GM12892 (cell line): ENCODE measurements around the gene DNAJC10.
"Not testable (repeated sequence)": the region's sequence is repeated elsewhere in the genome, so short reads cannot be mapped to it uniquely, and the experiment has no call there.

Experiments used
- POLR2A ChIP-seq: IDR thresholded peaks from 2 replicates; pipeline ENCODE4 v1.6.1; 2011; ENCODE audit warnings: low read depth, low read length, control low read depth
- POLR2AphosphoS5 ChIP-seq: IDR thresholded peaks from 2 replicates; pipeline ENCODE4 v1.6.1; 2011; ENCODE audit warnings: low read depth, low read length, control low read depth
- TAF1 ChIP-seq: IDR thresholded peaks from 2 replicates; pipeline ENCODE4 v1.6.1; 2011; ENCODE audit warnings: low read depth, mild to moderate bottlenecking, control low read depth, low read length, borderline replicate concordance

- TF ChIP-seq POLR2A, TAF1, POLR2AphosphoS5: not testable (repeated sequence)
Measured at GRCh38 chr2:182782686-182783085, 66.6 kb downstream of the DNAJC10 start.
